ENCODE data around the gene SLC25A21.

DNA sequence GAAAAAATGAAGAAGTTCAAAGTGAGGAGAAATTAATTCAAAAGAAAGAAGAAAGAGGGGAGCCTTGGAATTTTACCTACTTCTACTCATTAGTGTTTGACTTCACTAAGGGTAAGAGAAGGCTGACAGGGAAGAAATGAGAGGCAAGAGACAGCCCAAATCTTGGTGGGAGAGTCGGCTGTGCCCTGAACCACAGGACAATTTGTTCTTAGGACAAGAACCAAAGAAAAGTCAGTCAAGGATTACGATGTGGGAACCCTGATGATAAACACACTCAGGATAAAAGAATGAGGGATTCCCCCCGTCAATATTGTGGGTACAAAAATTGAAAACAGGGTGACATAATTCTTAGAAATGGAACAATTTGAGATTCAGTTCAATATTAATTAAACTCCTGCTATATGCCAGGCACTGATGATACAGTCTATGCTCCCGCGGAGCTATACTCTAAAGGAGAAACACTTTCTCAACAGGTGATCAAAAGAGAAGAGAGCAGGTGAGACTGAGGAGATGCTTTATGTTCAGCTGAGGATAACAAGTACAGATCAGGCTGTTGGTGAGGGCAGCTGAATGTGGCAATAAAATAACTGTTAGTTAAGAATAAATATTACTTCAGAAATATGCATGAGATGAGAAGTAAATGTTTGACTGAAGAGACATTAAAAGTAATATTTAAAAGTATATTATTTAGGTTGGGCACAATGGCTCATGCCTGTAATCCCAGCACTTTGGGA lies 175.4 kb downstream of the SLC25A21 start:
- TF ChIP-seq, protein P1, sequence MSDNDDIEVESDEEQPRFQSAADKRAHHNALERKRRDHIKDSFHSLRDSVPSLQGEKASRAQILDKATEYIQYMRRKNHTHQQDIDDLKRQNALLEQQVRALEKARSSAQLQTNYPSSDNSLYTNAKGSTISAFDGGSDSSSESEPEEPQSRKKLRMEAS (IDR thresholded peaks at IDR 0.05) = no peak
- TF ChIP-seq RAD21 (IDR thresholded peaks at IDR 0.05; ENCODE audit: low read depth) = no peak
- TF ChIP-seq, protein P2, sequence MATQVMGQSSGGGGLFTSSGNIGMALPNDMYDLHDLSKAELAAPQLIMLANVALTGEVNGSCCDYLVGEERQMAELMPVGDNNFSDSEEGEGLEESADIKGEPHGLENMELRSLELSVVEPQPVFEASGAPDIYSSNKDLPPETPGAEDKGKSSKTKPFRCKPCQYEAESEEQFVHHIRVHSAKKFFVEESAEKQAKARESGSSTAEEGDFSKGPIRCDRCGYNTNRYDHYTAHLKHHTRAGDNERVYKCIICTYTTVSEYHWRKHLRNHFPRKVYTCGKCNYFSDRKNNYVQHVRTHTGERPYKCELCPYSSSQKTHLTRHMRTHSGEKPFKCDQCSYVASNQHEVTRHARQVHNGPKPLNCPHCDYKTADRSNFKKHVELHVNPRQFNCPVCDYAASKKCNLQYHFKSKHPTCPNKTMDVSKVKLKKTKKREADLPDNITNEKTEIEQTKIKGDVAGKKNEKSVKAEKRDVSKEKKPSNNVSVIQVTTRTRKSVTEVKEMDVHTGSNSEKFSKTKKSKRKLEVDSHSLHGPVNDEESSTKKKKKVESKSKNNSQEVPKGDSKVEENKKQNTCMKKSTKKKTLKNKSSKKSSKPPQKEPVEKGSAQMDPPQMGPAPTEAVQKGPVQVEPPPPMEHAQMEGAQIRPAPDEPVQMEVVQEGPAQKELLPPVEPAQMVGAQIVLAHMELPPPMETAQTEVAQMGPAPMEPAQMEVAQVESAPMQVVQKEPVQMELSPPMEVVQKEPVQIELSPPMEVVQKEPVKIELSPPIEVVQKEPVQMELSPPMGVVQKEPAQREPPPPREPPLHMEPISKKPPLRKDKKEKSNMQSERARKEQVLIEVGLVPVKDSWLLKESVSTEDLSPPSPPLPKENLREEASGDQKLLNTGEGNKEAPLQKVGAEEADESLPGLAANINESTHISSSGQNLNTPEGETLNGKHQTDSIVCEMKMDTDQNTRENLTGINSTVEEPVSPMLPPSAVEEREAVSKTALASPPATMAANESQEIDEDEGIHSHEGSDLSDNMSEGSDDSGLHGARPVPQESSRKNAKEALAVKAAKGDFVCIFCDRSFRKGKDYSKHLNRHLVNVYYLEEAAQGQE (IDR thresholded peaks at IDR 0.05; ENCODE audit: low read depth) = no peak
- no peak for TF ChIP-seq YY1 (IDR thresholded peaks at IDR 0.05; ENCODE audit: low read depth)
- no peak for TF ChIP-seq EP300 (IDR thresholded peaks at IDR 0.05; ENCODE audit: borderline replicate concordance)
- TF ChIP-seq TEAD4 (IDR thresholded peaks at IDR 0.05) = no peak
